GM19240 (cell line): ENCODE measurements around the gene FDXR.
"Not testable (repeated sequence)": the region's sequence is repeated elsewhere in the genome, so short reads cannot be mapped to it uniquely, and the experiment has no call there.

ENCODE experiments used
- DNase-seq: peaks from one replicate; pipeline ENCODE4 v3.0.0; 2011; ENCODE audit warnings: low spot score; ENCODE audit not compliant: insufficient read length

The FDXR gene

DNA sequence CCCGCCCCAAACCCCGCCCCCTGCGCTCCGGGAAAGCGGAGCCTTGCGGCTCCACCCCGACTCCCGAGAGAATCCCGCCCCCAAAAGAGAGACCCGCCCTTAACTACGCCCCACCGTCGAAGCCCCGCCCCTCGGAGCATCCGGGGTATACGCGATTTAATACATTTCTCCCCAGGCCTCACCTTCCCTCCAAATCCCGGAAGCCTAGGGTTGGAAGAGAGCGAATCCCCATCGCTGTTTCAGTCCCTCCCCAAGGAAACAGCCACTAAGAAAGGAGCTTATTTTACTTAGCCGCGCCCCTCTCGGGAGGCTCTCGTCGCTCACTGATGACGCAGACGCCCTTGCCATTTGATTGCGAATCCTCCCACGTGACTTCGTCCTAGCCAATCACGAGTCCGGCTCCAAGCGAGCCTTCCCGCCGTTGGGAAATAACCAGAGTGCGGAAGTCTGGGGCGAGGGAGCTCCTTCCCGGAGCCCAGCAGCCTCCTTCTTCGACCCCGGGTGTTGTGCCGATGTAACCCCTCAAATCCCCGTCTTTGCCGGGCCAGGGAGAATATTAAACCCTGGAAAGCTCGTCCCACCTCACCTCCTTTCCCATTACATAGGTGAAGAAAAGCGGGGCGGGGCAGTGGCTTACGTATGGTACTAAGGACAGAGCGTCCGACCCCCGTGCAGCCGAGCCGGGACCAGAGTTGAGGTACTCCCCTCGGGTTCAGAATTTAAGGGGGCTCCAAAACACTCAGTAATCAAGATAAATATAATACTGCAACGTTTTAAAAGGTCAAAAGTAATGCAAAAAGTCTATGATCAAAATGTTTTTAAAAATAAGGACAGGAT lies 461 bp upstream of the FDXR start:
- DNase-seq, result peak; percentile 100

DNA sequence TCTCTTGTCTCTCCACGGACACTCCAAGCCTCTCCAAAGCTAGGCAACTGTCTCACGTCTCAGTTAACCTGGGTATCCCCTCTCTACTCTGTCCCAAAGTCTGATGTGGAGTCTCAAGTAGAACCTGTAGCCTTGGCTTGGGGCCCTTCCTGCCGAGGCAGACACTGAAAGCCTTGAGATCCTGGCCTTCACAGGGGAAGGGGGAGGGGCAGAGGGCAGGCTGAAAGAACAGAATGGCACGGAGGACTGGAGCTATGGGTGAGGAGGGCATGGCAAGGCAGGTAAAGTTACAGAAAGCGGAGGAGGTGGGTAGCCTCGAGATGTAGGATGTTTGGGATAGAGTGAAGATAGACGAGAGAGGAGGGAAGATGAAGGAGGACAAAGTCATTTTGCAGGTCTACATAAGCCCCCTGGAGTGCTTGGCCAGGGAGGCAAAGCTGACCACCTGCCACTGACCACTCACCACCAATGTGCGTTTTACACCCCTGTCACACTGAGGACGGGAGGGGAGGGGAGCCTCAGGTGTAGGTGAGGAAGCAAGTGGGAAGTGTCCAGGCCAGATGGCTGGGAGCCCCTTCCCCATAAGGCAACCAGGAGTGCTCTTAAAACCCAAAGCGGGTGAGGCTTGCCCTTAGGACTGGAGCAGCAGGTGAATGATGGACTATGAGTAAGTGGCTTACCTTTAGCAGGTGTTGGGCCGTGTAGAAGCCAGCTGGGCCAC lies 1.3 kb downstream of the FDXR start:
- DNase-seq, result no peak

DNA sequence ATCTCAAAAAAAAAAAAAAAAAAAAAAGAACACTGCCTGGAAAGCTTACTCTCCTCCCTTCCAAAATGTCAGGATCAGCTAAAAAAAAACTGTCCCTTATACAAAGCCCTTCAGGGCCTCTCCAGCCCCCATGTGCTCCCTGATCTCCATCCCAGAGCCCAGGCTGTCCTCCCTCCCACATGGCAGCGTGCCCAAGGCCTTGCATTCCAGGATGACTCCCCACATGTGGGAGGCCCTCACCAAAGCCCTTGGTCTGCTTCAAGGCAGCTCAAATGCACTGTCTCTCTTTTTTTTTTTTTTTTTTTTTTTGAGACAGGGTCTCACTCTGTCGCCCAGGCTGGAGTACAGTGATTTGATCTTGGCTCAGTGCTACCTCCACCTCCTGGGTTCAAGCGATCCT lies 2.3 kb downstream of the FDXR start:
- DNase-seq, result no peak

DNA sequence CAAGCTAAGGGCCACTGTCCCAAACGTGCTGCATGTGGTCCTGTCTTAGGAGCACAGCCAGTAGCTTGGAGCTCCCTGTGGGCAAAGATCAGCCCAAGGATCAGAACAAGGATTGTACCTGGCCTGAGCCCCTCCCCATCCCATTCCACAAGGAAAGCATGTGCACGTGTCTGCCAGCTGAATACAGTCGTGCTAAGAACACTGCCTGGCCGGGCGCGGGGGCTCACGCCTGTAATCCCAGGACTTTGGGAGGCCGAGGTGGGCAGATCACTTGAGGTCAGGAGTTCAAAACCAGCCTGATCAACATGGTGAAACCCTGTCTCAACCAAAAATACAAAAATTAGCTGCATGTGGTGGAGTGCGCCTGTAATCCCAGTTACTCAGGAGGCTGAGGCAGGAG lies 2.8 kb downstream of the FDXR start:
- not testable (repeated sequence) for DNase-seq

DNA sequence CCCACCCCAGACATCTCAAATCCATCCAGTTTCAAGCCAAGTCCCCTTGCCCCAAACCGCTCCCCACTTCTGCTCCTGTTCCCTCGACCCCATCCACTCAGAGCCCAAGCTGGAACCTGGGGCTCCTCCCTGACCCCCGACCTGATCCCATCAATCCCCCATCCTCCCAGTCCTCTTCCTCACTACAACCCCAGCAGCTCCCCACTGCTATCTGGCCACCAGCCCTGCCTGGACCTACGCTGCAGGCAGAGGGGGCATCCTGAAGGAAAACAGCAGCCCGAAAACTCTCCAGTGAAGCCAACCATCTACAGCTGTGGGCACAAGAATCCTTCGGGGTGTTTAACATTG lies 3.9 kb downstream of the FDXR start:
- DNase-seq, result no peak

DNA sequence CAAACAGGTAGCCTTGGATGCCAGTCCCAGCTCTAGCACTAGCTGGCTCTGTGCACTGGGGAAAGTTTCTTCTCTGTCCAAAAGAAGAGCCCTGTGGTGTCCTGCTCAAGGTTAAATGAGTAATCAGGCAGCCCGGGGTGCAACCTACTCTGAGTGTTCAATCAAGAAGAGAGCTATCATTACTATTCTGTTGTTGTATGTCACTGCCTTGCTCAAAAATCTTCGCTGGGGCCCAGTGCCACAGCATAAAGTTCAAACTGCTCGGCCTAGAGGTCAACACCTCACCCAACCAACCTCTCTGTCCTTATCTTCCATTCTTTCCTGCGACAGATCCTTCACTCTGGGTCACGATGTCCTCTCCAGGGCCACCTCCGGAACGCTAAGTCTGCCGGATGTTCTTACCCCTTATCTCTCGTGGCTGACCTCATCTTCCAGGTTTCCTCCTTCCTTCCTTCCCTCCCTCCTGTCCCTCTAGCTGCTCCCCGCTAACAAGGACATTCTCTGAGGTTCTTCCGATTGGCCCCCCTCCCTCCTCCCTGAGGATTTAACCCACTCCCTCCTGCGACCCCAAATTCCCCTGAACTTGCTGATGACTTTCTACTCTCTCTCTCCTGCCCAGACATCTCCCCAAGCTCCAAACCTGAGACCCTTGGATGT lies 4.4 kb downstream of the FDXR start:
- no peak for DNase-seq

DNA sequence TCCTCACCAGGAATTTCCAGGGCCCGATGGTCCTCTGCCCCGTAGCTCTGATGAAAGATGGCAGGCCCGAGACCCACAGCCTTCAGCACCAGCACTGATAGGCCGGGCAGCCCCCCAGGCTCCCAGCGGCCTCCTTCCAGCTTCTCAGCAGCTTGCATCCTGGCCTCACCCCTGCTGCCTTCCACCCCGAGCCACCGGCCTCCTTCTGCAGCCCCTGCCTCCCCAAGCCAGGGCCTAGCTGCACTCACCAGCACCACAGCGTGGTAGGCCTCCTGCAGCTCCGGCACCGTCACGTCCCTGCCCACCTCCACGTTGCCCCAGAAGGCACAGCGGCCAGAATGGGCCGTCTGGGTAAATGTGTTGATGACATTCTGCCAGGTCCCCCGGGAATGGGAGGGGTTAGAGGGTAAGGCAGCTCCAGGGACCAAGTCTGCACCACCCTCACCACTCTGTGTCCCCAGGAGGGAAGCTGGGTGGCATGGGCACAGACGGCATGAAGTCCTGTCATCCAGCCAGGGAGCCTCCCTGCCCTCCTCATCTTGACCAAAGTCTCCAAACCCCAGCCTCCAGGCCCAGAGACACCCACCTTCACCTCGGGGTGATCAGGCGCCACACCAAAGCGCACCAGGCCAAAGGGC lies 6.5 kb downstream of the FDXR start:
- DNase-seq, result no peak

DNA sequence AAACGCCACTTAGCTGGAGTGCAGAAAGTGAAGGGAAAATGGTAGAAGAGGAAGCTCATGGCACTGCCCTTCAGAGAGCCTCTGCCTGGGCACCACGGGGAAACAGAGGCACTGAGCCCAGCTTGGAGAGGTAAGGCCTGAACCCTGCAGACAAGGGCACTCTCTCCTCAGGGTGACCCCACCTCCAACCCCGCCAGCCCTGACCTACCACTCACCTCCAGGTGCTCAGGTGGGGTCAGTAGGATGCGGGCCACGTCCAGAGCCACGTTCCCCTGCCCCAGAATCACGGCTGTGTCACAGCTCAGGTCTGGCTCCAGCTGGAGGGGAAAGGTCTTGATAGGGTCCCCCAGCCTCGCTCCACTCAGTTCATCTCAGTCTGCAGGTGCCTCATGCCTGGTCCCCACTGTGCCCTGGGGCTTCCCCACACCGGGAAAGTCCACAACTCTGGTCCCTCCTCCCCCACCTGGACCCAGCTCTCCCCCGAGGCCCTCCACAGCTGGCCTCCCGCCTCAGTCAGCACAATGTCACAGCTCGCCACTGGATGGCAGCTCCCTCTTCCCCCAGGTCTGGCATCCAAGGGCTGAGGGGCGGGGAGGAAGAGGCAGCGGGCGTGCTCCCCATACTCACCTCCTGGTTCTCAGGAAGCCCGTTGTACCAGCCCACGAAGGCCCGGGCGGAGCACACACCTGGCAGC lies 7.1 kb downstream of the FDXR start:
- DNase-seq, result no peak

DNA sequence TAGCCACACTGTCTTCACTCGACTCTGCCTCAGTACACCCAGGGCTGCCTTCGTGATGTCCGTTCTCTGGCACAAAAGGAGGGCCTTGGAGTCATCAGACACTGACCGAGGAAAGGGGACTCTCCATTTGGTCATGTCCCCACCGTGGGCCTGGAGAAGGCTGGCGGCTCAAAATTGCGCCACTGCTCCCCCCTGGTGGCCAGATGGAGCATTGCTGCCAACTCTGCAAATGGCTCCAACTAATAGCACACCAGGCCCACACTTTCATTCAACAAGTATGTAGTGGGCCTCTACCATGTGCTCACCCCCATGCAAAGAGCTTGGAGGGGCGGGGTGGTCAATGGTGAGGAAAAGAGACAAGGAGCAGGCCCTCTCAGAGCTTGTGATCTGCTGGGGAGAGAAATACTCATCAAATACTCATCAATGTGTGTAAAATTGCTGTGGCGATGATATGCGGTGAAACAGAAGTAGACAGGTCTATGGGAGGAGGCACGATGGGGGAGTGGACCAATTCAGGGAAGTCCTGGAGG lies 7.9 kb downstream of the FDXR start:
- peak; percentile 65 for DNase-seq

DNA sequence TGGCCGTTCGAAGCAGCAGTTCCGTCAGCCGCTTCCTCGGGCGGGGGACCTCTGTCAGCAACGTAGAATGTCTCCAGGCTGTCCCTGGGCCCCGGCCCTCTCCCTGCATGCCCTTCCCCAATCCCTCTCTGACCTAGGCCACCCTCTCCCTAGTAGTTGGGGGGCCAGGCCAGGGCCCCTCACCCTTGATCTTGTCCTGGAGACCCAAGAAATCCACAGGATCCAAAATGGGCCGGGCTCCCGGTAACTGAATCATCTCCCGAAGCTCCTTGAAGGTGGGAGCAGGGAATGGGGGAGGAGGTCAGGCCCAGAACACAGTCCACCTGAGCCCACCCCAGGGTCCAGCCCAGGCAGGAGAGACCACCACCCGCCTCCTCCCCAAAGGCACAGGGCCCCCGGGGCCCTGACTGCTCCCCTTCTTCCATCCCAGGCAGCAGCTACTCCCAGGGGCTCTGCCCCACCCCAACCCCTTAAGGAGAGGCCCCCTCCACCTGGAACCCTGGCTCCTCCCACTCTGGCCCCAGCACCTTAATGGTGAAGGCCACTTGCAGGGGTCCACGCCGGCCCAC lies 8.4 kb downstream of the FDXR start:
- DNase-seq, result no peak

DNA sequence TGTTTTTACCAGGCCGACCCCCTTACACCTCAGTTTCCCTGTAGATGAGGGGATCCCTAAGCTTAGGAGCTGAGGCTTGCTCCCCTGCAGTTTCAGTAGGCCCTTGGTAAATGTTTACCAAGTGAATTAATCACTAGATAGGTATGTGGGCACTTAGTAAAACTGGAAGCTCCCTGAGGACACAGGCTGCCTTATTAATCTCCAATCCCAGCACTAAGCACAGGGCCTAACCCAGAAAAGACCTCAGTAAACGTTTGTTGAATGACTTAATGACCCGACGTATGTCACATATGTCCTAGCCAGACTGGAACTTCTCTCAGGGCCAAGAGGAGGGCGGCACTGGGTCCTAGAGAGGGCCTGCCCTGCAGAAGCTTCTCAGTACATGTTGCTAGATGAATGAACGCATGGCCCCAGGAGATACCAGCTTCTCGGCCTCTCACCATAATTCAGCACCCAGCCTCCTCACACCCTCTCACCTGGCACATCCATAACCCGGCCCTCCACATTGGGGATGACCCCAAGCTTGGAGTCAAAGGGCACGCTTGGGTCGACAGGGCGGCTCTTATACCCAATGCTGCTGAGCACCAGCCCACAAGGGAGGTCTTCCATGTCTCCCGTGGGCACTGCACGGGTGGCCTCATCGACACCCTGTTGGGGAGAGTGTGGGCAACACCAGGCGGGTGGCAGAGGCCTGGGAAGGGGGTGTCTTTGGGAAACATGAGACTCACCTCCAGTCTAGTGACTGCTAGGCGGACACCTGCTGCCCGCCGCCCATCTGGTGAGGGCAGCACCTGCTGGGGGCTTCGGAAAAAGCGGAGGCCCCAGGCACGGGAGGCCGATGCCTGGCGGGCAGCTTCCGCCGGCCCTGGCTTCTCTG lies 9.1 kb downstream of the FDXR start:
- DNase-seq, result no peak

DNA sequence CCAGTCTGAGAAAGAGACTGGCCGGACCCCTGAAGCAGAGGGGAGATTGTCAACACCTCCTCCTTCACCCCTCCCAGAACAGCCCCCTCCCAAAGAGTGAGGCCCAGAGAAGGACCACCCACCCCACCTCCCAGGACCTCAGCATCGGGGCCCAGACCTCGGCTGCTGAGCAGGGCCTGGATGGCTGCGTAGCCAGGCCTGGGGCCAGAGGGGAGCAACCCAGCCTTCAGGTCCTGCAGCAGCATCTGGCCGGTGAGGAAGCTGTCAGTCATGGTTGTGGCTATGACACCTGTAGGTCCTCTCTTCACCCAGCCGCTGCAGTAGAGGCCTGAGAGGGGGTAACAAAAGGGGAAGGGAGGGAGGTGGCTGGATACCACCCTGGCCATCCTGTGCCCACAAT lies 9.9 kb downstream of the FDXR start:
- DNase-seq, result no peak

DNA sequence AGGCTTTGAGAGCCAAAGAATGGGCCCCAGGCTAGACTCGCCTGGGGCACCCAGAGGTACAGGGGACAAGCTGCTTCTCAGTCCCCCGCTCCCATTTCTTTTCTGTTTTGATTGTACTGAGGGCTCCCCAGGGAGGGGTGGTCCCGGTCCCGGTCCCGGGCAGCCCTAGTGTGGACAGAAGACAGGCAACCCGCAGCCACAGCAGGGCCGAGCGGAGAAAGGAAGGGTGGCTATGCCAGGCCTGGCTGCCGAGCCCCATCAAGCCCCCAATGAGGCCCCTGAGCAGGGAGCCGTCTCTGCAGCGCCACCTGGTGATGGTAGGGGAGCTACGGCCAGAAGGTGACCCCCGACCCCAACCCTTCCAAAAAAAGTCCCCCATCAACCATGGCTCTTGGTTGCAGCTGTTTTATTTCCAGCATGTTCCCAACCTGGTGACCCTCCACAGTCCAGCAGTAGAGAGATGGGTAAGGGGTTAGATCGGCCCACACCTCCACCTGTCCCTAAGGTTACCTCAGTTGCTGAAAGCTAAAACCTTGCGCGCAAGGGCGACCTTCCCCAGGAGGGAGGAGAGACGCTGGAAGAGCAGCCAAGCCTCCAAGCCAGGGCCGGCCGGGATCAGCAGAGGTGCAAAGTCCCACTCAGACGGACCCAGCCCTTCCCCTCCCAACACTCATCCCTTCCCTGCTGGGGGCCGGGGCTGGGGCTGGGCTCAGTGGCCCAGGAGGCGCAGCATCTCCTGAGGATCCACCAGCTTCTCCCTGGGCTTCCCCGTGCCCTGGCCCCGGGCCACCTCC lies 10.5 kb downstream of the FDXR start:
- DNase-seq, result peak; percentile 83

DNA sequence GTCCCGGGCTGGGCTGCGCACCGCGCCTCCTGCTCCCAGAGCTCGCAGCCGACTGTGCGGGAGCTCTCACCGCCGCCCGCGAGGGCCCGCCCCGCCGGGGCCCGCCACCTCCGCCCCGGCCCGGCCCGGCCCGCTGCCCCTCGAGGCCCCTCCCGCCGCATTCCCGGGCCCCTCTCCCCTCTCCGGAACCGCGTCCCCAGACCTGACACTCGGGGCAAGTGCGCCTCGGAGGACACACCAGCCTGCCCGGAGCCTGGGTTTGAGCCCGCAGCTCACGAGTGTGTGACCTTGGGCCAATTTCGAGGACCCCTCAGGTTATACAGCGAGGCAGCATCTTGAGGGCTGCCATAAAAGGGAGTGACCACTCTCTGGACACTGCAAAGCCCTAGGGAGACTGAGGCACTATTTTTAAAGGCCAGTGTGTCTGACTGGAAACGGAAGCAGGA lies 11.1 kb downstream of the FDXR start:
- no peak for DNase-seq

DNA sequence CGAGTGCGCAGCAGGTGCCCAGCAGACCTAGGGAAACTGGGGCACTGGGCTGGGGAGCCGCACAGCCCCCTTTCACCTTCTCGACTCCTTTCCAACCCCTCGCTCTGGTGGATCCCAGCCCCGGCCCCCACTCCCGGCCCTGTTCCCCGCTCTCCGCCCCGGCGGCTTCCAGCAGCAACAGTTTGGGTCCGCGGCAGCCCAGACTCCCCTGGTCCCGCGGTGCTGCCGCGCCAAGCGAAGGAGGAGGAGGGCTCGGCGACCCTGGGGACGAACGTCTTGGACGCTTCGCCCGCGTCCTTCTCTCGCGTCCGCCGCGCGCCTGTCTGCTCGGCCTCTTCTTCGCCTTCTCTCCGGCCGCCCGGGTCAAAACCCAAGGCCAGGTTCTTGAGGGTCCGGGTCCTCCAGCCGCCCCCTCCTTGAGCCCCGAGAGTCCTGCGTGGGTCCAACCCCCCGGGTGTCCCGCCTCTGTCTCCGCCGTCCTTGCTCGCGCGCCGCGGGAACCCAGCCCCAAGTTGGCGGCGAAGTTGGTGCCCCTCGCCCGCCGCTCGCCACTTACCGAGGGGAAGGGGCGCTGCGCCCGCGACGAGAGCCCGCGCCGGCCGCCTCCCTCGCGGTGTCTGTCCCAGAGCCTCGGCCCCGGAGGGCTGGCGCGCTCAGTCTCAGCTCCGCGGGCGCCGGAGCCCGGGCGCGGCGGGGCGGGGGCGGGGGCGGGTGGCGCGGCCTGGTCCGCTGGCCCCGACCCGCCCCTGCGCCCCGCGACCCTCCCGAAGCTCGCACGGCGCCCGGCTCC lies 11.7 kb downstream of the FDXR start:
- DNase-seq, result no peak

DNA sequence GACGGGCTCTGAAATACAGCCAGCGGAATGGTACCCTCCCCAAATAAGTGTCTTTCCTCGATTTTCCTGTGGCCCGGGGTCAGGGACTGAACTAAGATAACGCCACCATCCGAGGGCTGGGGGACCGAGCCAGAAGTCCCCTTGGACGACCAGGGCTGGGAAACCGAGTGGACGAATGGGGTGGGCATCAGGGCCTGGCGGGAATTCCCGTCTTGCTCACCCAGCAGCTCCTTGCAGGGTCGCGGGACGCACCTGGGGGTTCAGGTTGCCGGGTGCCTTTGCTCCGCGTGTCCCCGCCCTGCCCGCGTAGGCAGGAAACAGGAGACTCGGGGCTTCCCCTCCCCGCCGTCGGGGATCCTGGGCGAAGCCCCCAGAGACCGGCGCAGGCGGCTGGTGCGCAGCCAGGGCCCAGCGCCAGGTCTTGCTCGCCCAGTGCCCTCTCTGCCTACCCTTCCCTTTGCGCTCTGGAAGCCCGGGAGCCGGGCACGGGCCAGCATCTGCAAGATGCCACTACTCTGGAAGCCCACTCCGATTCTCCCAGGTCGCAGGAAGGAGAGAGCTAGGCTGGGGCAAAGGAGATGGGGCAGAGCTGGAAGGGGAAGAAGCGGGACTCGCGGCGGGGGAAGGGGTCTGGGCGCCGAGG lies 12.4 kb downstream of the FDXR start:
- DNase-seq, result no peak

DNA sequence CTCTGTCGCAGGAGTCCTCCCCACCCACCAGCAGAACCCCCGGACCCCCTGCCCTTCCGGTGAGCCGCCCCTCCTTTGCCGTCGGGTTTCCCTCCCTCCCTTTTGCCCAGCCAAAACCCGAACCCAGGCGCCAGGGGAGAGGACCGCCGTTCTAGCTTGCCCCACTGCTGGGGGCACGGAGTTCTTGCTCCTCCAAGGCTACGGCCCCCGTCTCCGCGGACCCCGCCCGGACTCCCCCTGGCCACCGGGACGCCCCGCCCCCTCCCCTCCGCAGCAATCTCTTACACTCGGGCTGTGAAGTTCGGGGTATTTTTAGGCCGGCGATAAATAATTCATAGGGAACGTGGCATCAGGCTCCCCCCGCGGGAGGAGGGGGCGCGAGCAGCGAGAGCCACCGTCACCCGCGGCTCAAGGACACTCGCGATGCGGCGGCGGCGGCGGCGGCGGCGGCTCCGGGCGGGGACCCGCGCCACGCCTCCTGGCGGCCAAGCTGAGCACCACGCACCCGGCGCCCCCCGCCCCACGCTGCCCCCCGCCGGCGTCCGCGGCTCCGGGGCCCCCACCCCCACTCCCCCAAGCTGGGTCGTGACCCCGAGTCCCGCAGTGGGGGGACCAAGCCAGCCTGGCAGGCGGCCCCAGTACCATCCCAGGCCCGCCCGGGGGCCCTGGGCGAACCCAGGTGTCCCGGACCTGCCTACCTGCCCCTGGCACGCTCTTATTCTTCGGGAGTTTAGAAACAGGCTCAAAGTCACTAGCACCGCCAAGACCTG lies 13.2 kb downstream of the FDXR start, which contains the start of gene GRIN2C:
Gene GRIN2C, minus strand, starts transcription at position 427 of the 770 bp plus-strand sequence. CDS start 4,793 bp downstream, outside the sequence.
- DNase-seq, result no peak
